Stimulated activated CD8-positive, alpha-beta memory T cell treated with anti-CD3 and anti-CD28 coated beads, Interleukin-15, amount 100 ng/mL, for 4 hours (primary cell): Measurements from ENCODE around the gene HIP1.
"Not testable (repeated sequence)": the region's sequence is repeated elsewhere in the genome, so short reads cannot be mapped to it uniquely, and the experiment has no call there.

Experiments used
- DNase-seq, 2 donors: peaks; one replicate each; pipeline ENCODE4 v3.0.0-alpha.2; 2020; ENCODE audit warnings: low read depth in 2 of 2

Gene HIP1

GRCh38 chr7:75716992-75717626 is 21.6 kb downstream of the HIP1 start:
- DNase-seq, result no peak

- DNase-seq, result no peak
Measured at GRCh38 chr7:75715864-75716263, 22.9 kb downstream of the HIP1 start.

- DNase-seq, result no peak
Measured at GRCh38 chr7:75712517-75713361, 26.0 kb downstream of the HIP1 start.

- DNase-seq, result no peak
Measured at GRCh38 chr7:75711656-75712514, 26.9 kb downstream of the HIP1 start.

GRCh38 chr7:75711076-75711475 is 27.7 kb downstream of the HIP1 start:
- no peak for DNase-seq

- DNase-seq, result no peak
Measured at GRCh38 chr7:75704928-75705327, 33.8 kb downstream of the HIP1 start.

- DNase-seq, result no peak
Measured at GRCh38 chr7:75702515-75702914, 36.2 kb downstream of the HIP1 start.

- no peak for DNase-seq
Measured at GRCh38 chr7:75699993-75700392, 38.7 kb downstream of the HIP1 start.

- DNase-seq, result no peak
Measured at GRCh38 chr7:75698358-75698757, 40.4 kb downstream of the HIP1 start.

GRCh38 chr7:75696263-75697037 is 42.3 kb downstream of the HIP1 start:
- DNase-seq, result no peak

GRCh38 chr7:75694638-75695399 is 43.9 kb downstream of the HIP1 start:
- DNase-seq, result no peak

GRCh38 chr7:75693668-75694067 is 45.1 kb downstream of the HIP1 start:
- not testable (repeated sequence) for DNase-seq

GRCh38 chr7:75691793-75692543 is 46.8 kb downstream of the HIP1 start:
- DNase-seq, result no peak

GRCh38 chr7:75690121-75690523 is 48.6 kb downstream of the HIP1 start:
- no peak for DNase-seq

GRCh38 chr7:75689246-75690099 is 49.3 kb downstream of the HIP1 start:
- no peak for DNase-seq

- no peak for DNase-seq
Measured at GRCh38 chr7:75688200-75689136, 50.3 kb downstream of the HIP1 start.

- no peak for DNase-seq
Measured at GRCh38 chr7:75687246-75688088, 51.3 kb downstream of the HIP1 start.
